ENCODE results near the gene RNF208.
"Not testable (repeated sequence)": the region's sequence is repeated elsewhere in the genome, so short reads cannot be mapped to it uniquely, and the experiment has no call there.

The RNF208 gene

GRCh38 chr9:137252555-137253506 is 30.8 kb upstream of the RNF208 start:
- no peak for DNase-seq

GRCh38 chr9:137251490-137252268 is 29.6 kb upstream of the RNF208 start:
- DNase-seq, result no peak

- DNase-seq, result no peak
Measured at GRCh38 chr9:137251194-137251461, 29.1 kb upstream of the RNF208 start, which contains the start of gene STPG3. Gene STPG3 (plus strand): TSS chr9:137251286. CDS start chr9:137251287, 1 bp downstream.

- DNase-seq, result no peak
Measured at GRCh38 chr9:137250329-137251193, 28.5 kb upstream of the RNF208 start.

- no peak for DNase-seq
Measured at GRCh38 chr9:137247916-137248175, 25.8 kb upstream of the RNF208 start.

- no peak for DNase-seq
Measured at GRCh38 chr9:137247135-137247915, 25.3 kb upstream of the RNF208 start.

GRCh38 chr9:137245450-137246421 is 23.7 kb upstream of the RNF208 start:
- DNase-seq, result no peak

- DNase-seq, result no peak
Measured at GRCh38 chr9:137244486-137245449, 22.7 kb upstream of the RNF208 start.

GRCh38 chr9:137243626-137244485 is 21.8 kb upstream of the RNF208 start:
- no peak for DNase-seq

- not testable (repeated sequence) for DNase-seq
Measured at GRCh38 chr9:137243266-137243625, 21.2 kb upstream of the RNF208 start.

- DNase-seq, result no peak
Measured at GRCh38 chr9:137242269-137243203, 20.5 kb upstream of the RNF208 start.

GRCh38 chr9:137241490-137242268 is 19.6 kb upstream of the RNF208 start:
- peak; percentile 85 for DNase-seq

- DNase-seq, result peak; percentile 97
Measured at GRCh38 chr9:137240841-137241489, 18.9 kb upstream of the RNF208 start, which contains the start of gene TUBB4B. Gene TUBB4B (plus strand): TSS chr9:137241287. CDS start chr9:137241361, 74 bp downstream.

GRCh38 chr9:137240318-137240840 is 18.3 kb upstream of the RNF208 start:
- peak; percentile 73 for DNase-seq

- not testable (repeated sequence) for DNase-seq
Measured at GRCh38 chr9:137239541-137240200, 17.6 kb upstream of the RNF208 start.
